Stimulated activated CD4-positive, alpha-beta T cell treated with anti-CD3 and anti-CD28 coated beads, TNF-alpha, amount 100 ng/mL, for 48 hours (primary cell): ENCODE data around the gene GALNT18.

ENCODE experiments used
- DNase-seq, 3 donors: peaks; one replicate each; pipeline ENCODE4 v3.0.0-alpha.2; 2020; ENCODE audit warnings: low read depth in 3 of 3

The GALNT18 gene

DNA sequence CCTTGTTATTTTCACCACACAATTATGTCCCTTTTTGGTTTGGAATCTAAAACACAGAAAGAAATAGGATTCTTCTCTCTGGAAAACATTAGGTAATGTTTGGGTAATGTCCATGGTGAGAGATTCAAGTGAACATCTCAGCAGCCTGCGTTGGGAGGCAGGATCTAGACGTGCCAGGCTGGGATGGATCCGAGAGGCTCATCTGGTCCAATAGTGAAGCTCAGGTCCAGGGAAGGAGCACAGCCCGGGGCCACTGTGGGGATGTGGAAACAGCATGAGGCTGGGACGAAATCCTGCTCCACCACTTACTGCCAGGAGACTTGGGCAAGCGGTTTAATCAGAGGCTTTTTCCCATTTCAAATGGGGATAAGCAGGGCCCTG lies 378.6 kb downstream of the GALNT18 start:
- no peak for DNase-seq

DNA sequence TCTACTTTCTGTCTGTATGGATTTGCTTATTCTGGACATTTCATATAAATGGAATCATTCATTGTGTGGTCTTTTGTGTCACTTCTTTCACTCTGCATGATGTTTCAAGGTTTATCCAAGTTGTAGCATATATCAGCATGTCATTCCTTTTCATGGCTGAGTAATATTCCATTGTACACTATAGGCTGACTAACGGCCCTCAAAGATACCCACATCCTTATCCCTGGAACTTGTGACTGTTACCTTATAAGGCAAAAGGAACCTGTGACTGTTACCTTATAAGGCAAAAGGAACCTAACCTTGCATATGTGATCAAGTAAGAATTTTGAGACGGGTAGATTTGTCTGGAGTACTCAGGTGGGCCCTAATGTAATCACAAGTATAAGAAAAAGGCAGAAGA lies 380.5 kb downstream of the GALNT18 start:
- no peak for DNase-seq

- no peak for DNase-seq
Observed at GRCh38 chr11:11239959-11240358, 381.8 kb downstream of the GALNT18 start.

DNA sequence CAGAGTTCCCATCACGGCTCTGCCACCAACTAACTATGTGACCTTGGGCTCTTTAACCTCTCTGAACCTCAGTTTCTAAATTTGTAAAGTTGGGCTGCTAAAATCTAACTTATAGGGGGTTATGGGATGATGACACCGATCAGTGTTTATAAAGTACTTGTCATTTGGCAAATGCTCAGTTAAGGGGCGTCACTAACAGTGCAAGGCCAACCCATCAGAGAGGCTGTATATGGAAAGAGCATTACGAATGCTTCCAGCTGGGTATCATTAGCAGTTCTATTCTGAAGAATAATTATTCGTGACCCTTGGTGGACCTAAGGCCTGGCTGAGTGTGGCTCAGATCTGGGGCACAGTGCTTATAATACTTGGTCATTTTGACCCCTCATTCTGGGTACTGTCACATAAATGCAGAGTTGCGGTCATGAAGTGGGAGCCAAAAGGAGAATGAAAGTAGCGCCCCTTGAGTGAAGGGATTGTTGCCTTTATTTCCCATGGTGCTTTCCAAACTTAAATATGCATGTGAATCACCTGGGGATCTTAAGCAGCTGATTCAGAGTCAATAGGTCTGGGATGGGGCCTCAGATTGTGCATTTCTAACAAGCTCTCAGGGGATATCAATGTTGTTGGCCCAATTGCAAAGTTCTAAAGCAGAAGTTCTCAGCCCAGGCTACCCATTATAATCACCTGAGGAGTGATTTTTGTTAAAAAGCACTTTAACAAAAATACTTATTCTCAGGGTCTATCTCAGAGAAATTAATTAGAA lies 384.6 kb downstream of the GALNT18 start:
- no peak for DNase-seq

DNA sequence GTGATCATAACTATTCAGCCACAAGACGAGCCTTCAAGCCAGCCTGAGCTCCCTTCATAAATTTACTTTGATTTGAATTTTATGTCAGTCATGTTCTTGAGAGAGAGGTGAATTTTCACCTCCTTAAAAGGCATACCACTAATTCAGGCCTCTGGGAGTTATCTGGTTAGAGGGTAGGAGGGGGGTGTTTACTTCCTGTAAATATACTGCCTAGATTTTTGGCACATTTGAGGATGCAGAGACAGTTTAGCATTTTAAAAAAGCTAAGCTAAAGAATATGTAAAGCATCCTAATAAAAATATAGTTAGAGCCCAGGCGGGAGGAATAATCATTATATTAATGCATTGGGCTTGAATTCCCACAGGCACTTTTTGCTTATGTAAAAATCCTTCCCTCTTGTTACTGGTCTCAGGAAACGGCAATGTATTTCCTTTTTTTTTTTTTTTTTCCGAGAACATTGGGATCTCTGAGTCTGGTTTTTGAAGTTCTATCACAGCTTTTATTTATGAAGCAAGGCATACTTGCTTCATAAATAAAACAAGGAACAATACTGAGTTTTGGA lies 385.2 kb downstream of the GALNT18 start:
- DNase-seq = no peak

DNA sequence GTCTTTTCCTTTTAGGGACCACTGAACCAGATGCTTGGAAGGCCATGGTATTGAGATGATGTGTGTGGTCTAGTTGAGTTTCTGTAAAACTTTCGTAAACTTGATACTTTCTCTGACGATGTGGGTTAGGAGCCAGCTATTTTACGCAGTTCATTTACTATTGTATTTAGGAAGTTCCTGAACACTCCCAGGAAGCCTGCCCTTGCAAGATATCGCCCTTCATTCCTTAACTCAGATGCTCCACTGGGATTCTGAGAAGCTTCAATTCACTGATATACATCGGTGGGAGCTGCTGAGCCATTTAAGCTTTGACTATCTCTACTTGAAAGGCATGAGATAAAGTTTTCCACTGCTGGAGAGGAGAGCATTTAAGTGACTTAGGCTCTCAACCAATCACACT lies 390.0 kb downstream of the GALNT18 start:
- DNase-seq = no peak

DNA sequence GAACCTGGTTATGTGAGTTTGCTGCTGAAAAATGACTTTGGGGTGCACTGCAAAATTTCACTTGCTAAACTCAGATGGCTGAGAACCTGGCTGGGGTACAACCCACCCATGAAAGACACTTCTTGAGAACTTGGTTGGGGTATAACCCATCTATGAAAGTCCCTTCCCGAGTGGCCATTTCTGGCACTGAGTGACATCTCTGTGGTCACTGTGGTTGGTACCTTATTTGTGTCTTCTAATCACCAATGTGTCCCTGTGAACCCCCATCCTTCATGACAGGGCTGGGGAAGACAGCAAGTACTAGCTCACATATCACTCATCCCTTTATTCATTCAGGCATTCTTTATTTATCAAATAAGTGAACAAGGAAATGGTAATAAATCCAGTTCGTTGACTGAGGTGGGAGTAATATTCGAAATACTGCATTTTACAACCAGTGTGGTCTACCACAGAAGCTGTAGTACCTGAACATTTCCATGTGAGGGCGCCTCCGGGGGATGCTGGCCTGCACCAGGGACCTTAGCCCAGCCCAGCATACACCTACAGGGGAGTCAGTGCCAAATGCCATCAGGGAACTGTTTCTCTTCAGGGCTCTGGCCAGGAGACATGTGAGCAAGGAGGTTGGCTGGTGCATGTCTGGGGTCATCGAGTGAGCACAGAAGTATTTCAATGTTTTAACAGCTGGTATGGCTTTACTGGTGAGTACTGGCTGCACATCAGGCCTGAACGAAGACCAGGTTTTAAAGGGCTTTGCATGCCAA lies 390.8 kb downstream of the GALNT18 start:
- peak in 2 of 3 donors; percentile 2 to 6 for DNase-seq

GRCh38 chr11:11230087-11230486 lies 391.7 kb downstream of the GALNT18 start:
- DNase-seq = no peak

DNA sequence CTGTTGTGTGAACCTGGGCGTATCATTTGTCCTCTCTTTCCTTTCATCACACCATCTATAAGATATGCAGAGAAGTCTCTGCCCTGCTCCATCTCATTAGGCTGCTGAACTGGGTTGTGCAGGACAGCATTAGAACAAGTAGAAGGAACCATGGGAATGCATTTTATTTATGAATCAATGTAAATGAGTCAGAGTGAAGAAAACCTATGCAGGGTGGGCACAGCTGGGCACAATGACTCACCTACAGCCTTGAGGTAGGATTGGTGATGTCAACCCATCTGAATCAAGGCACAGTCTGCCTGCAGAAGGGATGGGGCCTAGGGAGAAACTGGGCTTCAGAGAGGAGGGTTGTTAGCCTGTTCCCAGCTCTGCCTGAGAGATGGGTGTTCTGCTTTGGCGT lies 392.2 kb downstream of the GALNT18 start:
- DNase-seq = no peak

DNA sequence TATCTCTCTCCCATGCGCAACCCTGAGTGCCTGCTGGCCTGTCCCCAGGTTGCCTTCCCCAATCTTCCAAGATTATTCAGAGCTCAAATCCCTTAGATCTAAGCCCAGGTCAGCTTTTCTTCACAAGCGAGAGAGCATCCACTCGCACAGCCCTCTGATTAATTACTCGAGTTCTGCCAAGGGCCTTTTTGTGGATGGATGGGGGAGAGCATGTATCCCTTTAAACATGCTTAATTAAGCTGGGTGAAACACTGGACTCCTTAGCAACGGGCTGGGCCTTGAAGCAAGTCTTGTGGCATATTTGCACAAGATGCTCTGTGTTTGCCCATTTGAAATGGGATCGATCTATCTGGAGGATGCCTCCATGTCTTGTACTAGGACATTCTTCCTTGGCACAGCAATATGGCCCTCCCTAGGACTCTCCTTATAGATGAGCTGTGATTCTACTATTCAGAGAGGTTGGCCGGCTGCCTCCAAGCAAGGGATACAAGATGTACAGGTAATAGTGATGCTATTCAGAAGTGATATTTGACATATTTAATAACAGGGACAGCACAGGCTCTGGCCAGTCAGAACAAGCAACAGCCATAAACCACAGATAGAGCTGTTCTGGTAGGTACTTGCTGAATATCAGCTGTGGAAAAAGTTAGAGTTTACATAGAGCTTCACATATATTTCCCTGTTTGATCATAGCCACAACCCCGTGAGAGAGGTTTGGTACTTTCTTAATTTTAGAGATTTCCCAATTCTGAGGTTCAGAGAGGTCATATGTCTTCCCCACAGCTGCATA lies 394.3 kb downstream of the GALNT18 start:
- no peak for DNase-seq
